A673 (cell line): ENCODE data around the gene TOP2A. TPM values are rescaled to one million over a fixed set of nuclear protein-coding genes. Genes with fewer than 3 reads are reported as not detected.
A peak's percentile ranks its signal among the peaks of the same experiment; 100 is the strongest.
"Not testable (repeated sequence)": the region's sequence is repeated elsewhere in the genome, so short reads cannot be mapped to it uniquely, and the experiment has no call there.

Source experiments
- BruUV-seq: library from RNA; stranded (reverse); fragments of 400-500 nt; replicated peaks from 2 replicates; lab custom pipeline; 2021; lab: Mats Ljungman, UMichigan
- CTCF ChIA-PET: fragments of 300-600 bp; sonication (Branson Sonifier 250); formaldehyde crosslinking; loops from one replicate; lab custom pipeline; 2022; ENCODE audit warnings: antibody characterized with exemption; lab: Charles Lee
- POLR2A ChIA-PET: fragments of 300-600 bp; sonication (Branson Sonifier 250); formaldehyde crosslinking; loops from one replicate; lab custom pipeline; 2022; ENCODE audit warnings: antibody characterized with exemption; ENCODE audit not compliant: low non-redundant PET; lab: Charles Lee
- DNase-seq: peaks from one replicate; pipeline ENCODE4 v3.0.0-alpha.2; 2015; ENCODE audit warnings: low spot score
- H3K27ac ChIP-seq: fragments of 200-600 bp; sonication (generic); 2 replicates; pipeline ENCODE4 v1.5.1; 2016; ENCODE audit warnings: mixed run types, low read depth, mild to moderate bottlenecking, mixed read lengths, antibody characterized with exemption, low read length; ENCODE audit not compliant: poor library complexity, severe bottlenecking
- H3K27me3 ChIP-seq: fragments of 200-600 bp; sonication (generic); replicated peaks from 2 replicates; pipeline ENCODE4 v1.6.1; 2017; ENCODE audit warnings: mixed run types, low read depth, mild to moderate bottlenecking, mixed read lengths, antibody characterized with exemption, low read length; ENCODE audit not compliant: insufficient read depth, poor library complexity
- H3K36me3 ChIP-seq: fragments of 200-600 bp; sonication (generic); 2 replicates; pipeline ENCODE4 v1.6.1; 2016; ENCODE audit warnings: mixed run types, mild to moderate bottlenecking, mixed read lengths, antibody characterized with exemption, low read length; ENCODE audit not compliant: insufficient read depth, poor library complexity, severe bottlenecking
- H3K4me1 ChIP-seq: fragments of 200-600 bp; sonication (generic); 2 replicates; pipeline ENCODE4 v1.6.1; 2017; ENCODE audit warnings: mixed run types, mild to moderate bottlenecking, mixed read lengths, antibody characterized with exemption, low read length; ENCODE audit not compliant: insufficient read depth, poor library complexity, severe bottlenecking
- H3K4me3 ChIP-seq: fragments of 200-600 bp; sonication (generic); 2 replicates; pipeline ENCODE4 v1.5.1; 2016; ENCODE audit warnings: low read depth, mixed run types, mild to moderate bottlenecking, mixed read lengths, low read length; ENCODE audit not compliant: poor library complexity, severe bottlenecking
- H3K9me3 ChIP-seq: fragments of 200-600 bp; sonication (generic); 2 replicates; pipeline ENCODE4 v1.6.1; 2016; ENCODE audit warnings: mixed run types, low read depth, mild to moderate bottlenecking, mixed read lengths, antibody characterized with exemption, low read length; ENCODE audit not compliant: poor library complexity, severe bottlenecking
- EZH2 ChIP-seq: fragments of 200-600 bp; sonication (generic); IDR thresholded peaks from 2 replicates; pipeline ENCODE4 v1.6.1; 2017; ENCODE audit warnings: borderline replicate concordance, low read depth, mild to moderate bottlenecking, mixed read lengths, antibody characterized with exemption, low read length; ENCODE audit not compliant: poor library complexity, severe bottlenecking
- intact Hi-C: fragments of 100-400 bp; cut with micrococcal nuclease; formaldehyde crosslinking; loops from one replicate; pipeline ENCODE4 v1.10.0; 2022; ENCODE audit not compliant: unreplicated experiment
- total RNA-seq: library from RNA; stranded (reverse); gene quantifications from 2 replicates; pipeline ENCODE4 v1.2.3, GENCODE V29; 2021
- TF ChIP-seq, protein P1 (sequence below): fragments of 300-800, 200-600 bp; sonication (generic); conservative IDR thresholded peaks from 2 replicates; pipeline ENCODE4 v1.5.1; 2017; ENCODE audit warnings: low read depth, mild to moderate bottlenecking, antibody characterized with exemption, low read length, moderate library complexity, mixed read lengths

TOP2A gene
- total RNA-seq, 1 experiment from 2014 or later, result 188 TPM

DNA sequence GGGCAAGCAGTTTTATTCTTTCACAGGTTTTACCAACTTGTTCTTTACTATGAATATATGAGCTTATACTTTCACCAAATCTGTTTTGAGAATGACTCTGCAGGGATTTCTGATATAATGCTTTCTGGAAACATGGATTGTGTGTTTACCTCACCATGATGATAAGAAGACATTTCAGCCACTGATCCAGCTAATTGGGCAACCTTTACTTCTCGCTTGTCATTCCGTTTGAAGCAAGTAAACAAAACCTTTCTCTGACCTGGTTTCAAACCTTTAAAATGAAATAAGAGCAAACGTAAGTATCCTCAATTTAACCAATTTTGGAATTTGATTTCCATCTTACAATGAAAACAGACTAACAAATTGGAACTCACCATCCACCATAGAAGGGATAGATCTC lies 13.7 kb downstream of the TOP2A start:
- Histone ChIP-seq H3K27ac (no peak overlapping the region), H3K4me1 (no peaks in the 10 kb centered on the region), H3K27me3 (no peaks in the 10 kb centered on the region), H3K36me3 (peaks cover 94% of the 10 kb centered on the region), H3K4me3 (no peak overlapping the region), H3K9me3 (no peaks in the 10 kb centered on the region)
- POLR2A ChIA-PET, result no interaction called here
- CTCF ChIA-PET, result no interaction called here
- no peak for DNase-seq
- BruUV-seq, result no TSS peak
- intact Hi-C loops, result no loop called here
- TF ChIP-seq EZH2, result no peak
- TF ChIP-seq, protein P1, sequence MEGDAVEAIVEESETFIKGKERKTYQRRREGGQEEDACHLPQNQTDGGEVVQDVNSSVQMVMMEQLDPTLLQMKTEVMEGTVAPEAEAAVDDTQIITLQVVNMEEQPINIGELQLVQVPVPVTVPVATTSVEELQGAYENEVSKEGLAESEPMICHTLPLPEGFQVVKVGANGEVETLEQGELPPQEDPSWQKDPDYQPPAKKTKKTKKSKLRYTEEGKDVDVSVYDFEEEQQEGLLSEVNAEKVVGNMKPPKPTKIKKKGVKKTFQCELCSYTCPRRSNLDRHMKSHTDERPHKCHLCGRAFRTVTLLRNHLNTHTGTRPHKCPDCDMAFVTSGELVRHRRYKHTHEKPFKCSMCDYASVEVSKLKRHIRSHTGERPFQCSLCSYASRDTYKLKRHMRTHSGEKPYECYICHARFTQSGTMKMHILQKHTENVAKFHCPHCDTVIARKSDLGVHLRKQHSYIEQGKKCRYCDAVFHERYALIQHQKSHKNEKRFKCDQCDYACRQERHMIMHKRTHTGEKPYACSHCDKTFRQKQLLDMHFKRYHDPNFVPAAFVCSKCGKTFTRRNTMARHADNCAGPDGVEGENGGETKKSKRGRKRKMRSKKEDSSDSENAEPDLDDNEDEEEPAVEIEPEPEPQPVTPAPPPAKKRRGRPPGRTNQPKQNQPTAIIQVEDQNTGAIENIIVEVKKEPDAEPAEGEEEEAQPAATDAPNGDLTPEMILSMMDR, result no peak

DNA sequence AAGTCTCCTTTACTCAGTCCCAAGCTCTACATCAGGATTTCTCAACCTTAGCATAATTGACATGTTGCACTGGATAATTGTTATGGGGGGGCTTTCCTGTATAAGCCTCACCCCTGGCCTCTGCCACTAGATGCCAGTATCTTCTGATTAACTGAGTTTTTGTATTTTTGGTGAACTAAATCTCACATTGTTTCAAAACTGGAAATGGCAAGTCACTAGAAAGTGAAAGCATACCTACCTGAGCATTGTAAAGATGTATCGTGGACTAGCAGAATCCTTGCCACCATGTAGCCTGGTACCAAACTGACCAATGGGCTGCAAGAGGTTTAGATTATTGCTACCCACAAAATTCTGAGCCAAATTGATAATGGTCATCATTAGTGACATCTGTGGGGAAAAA lies 15.0 kb downstream of the TOP2A start:
- POLR2A ChIA-PET, result no interaction called here
- H3K27ac ChIP-seq, result no peak overlapping the region
- BruUV-seq, result no TSS peak
- TF ChIP-seq, protein P1, result no peak
- TF ChIP-seq EZH2, result no peak
- no peak overlapping the region for H3K4me3 ChIP-seq
- no peak for DNase-seq
- no peaks in the 10 kb centered on the region for H3K9me3 ChIP-seq
- no peaks in the 10 kb centered on the region for H3K27me3 ChIP-seq
- H3K4me1 ChIP-seq, result no peaks in the 10 kb centered on the region
- peaks cover 96% of the 10 kb centered on the region for H3K36me3 ChIP-seq
- intact Hi-C loops, result no loop called here
- CTCF ChIA-PET, result no interaction called here

DNA sequence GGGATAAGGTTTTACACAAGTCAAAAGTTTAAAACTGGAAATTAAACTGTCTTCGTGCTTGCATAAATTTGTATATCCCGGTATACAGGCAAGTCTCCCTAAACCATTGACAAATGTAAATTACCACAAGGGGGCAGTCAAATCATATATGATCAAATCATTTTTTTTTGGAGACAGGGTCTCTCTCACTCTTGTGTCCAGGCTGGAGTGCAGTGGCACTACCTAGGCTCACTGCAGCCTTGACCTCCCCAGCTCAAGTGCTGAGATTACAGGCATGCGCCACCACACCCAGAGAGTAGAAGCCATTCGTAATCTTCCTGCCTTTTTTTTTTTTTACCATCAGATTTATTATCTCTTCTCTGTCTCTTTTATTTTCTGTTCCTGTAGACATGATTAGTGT lies 18.5 kb downstream of the TOP2A start:
- peaks cover 99% of the 10 kb centered on the region for H3K36me3 ChIP-seq

DNA sequence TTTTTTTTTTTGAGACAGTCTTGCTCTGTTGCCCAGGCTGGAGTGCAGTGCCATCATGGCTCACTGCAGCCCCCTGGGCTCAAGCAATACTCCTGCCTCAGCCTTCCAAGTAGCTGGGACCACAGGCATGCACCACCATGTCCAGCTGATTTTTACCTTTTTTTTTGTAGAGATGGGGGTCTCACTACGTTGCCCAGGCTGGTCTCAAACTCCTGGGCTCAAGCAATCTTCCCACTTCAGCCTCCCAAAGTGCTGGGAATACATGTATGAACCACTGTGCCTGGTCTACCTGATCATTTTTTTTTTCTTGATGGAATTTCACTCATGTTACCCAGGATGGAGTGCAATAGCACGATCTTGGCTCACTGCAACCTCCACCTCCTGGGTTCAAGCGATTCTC lies 31.1 kb downstream of the TOP2A start:
- POLR2A ChIA-PET, result interaction anchor here (0.7 kb wide), 1 partner anchor 84 kb away, joined by 3 read pairs; no protein-coding TSS in a partner anchor

More for the DNA sequence above, 18.5 kb downstream of the TOP2A start:
- no peaks in the 10 kb centered on the region for H3K27me3 ChIP-seq
- no peak overlapping the region for H3K27ac ChIP-seq
- H3K4me1 ChIP-seq, result no peaks in the 10 kb centered on the region
- TF ChIP-seq EZH2, result no peak
- TF ChIP-seq, protein P1, result peak; percentile 49
- peak; percentile 61 for DNase-seq
- BruUV-seq, result no TSS peak
- POLR2A ChIA-PET, result no interaction called here
- no peak overlapping the region for H3K4me3 ChIP-seq
- intact Hi-C loops, result no loop called here
- H3K9me3 ChIP-seq, result no peaks in the 10 kb centered on the region
- CTCF ChIA-PET, result no interaction called here

More for the DNA sequence above, 31.1 kb downstream of the TOP2A start:
- H3K27ac ChIP-seq, intact Hi-C loops, H3K9me3 ChIP-seq, H3K4me3 ChIP-seq, DNase-seq, H3K4me1 ChIP-seq, H3K27me3 ChIP-seq, CTCF ChIA-PET, BruUV-seq: not testable (repeated sequence)
- peaks cover 41% of the 10 kb centered on the region for H3K36me3 ChIP-seq
